Activated T-cell treated with anti-CD3 and anti-CD28 coated beads, Interleukin-2, amount 50 U/mL, for 1 hour (primary cell): ENCODE measurements around the gene ELK1.

Experiments used
- DNase-seq: peaks from one replicate; pipeline ENCODE4 v3.0.0-alpha.2; 2020

ELK1 gene

GRCh38 chrX:47644557-47645091 lies 5.7 kb downstream of the ELK1 start:
- no peak for DNase-seq

- no peak for DNase-seq
These were observed 6.4 kb downstream of the ELK1 start for GRCh38 chrX:47643926-47644325.

GRCh38 chrX:47638816-47639215 lies 11.5 kb downstream of the ELK1 start:
- DNase-seq = no peak

GRCh38 chrX:47637546-47638195 lies 12.7 kb downstream of the ELK1 start:
- peak; percentile 42 for DNase-seq

GRCh38 chrX:47634871-47635575 lies 15.3 kb downstream of the ELK1 start:
- DNase-seq = no peak

GRCh38 chrX:47633689-47634590 lies 16.4 kb downstream of the ELK1 start:
- DNase-seq = no peak

- DNase-seq = no peak
These were observed 17.7 kb downstream of the ELK1 start for GRCh38 chrX:47632666-47633065.

- no peak for DNase-seq
These were observed 18.7 kb downstream of the ELK1 start for GRCh38 chrX:47631676-47632075.

GRCh38 chrX:47629419-47630200 lies 20.8 kb downstream of the ELK1 start, which contains the start of gene CFP:
CFP (minus strand) TSS chrX:47629930; CDS start chrX:47629844, 86 bp downstream.
- DNase-seq = no peak

- DNase-seq = no peak
These were observed 21.4 kb downstream of the ELK1 start for GRCh38 chrX:47628982-47629381.

GRCh38 chrX:47625365-47625764 lies 25.0 kb downstream of the ELK1 start:
- no peak for DNase-seq

GRCh38 chrX:47623540-47624027 lies 26.8 kb downstream of the ELK1 start:
- DNase-seq = peak; percentile 47

GRCh38 chrX:47621851-47622250 lies 28.5 kb downstream of the ELK1 start:
- no peak for DNase-seq

GRCh38 chrX:47620303-47620685 lies 30.1 kb downstream of the ELK1 start:
- DNase-seq = no peak

- DNase-seq = peak; percentile 83
These were observed 30.7 kb downstream of the ELK1 start, which contains the start of gene SYN1 for GRCh38 chrX:47619486-47620302. SYN1 (minus strand) TSS chrX:47619857; CDS start chrX:47619728, 129 bp downstream.

- no peak for DNase-seq
These were observed 31.4 kb downstream of the ELK1 start for GRCh38 chrX:47618923-47619485.

- DNase-seq = no peak
These were observed 35.7 kb downstream of the ELK1 start for GRCh38 chrX:47614618-47615017.

GRCh38 chrX:47613082-47613481 lies 37.3 kb downstream of the ELK1 start:
- DNase-seq = no peak

GRCh38 chrX:47612418-47612817 lies 37.9 kb downstream of the ELK1 start:
- no peak for DNase-seq

- DNase-seq = no peak
These were observed 38.4 kb downstream of the ELK1 start for GRCh38 chrX:47611926-47612325.

- DNase-seq = no peak
These were observed 38.9 kb downstream of the ELK1 start for GRCh38 chrX:47611489-47611888.
